GM18951 (cell line): ENCODE data around the gene INPP5A.
"Not testable (repeated sequence)": the region's sequence is repeated elsewhere in the genome, so short reads cannot be mapped to it uniquely, and the experiment has no call there.

ENCODE experiments used
- POLR2A ChIP-seq: IDR thresholded peaks from 4 replicates; pipeline ENCODE4 v1.6.1; 2011; ENCODE audit warnings: mild to moderate bottlenecking; ENCODE audit not compliant: insufficient read length, insufficient read depth; ENCODE audit errors: extremely low read depth
- in situ Hi-C: fragments of 300-500 bp; cut with MboI; formaldehyde crosslinking; loops from one replicate; pipeline ENCODE4 v1.12.0; 2022; ENCODE audit warnings: low sequenced_read_pairs, mixed read lengths, inconsistent platforms; ENCODE audit not compliant: unreplicated experiment

The INPP5A gene

GRCh38 chr10:132670546-132671227 lies 133.1 kb downstream of the INPP5A start:
- in situ Hi-C loops: no loop called here
- no peak for TF ChIP-seq POLR2A

GRCh38 chr10:132671228-132672154 lies 133.9 kb downstream of the INPP5A start:
- in situ Hi-C loops: no loop called here
- TF ChIP-seq POLR2A: no peak

- in situ Hi-C loops: not testable (repeated sequence)
Measured at GRCh38 chr10:132673746-132674145, 136.2 kb downstream of the INPP5A start.

GRCh38 chr10:132674311-132674710 lies 136.7 kb downstream of the INPP5A start:
- TF ChIP-seq POLR2A: no peak
- in situ Hi-C loops: no loop called here

GRCh38 chr10:132675031-132675740 lies 137.6 kb downstream of the INPP5A start:
- TF ChIP-seq POLR2A: no peak
- in situ Hi-C loops: no loop called here

GRCh38 chr10:132676193-132676891 lies 138.8 kb downstream of the INPP5A start:
- in situ Hi-C loops: no loop called here
- TF ChIP-seq POLR2A: no peak

- in situ Hi-C loops: no loop called here
- TF ChIP-seq POLR2A: no peak
Measured at GRCh38 chr10:132677096-132677472, 139.5 kb downstream of the INPP5A start.

GRCh38 chr10:132677473-132678227 lies 140.1 kb downstream of the INPP5A start:
- in situ Hi-C loops: no loop called here
- TF ChIP-seq POLR2A: no peak

GRCh38 chr10:132678436-132679216 lies 141.0 kb downstream of the INPP5A start:
- no peak for TF ChIP-seq POLR2A
- in situ Hi-C loops: no loop called here

- in situ Hi-C loops: no loop called here
- TF ChIP-seq POLR2A: no peak
Measured at GRCh38 chr10:132679217-132679595, 141.6 kb downstream of the INPP5A start.

- in situ Hi-C loops: no loop called here
- TF ChIP-seq POLR2A: no peak
Measured at GRCh38 chr10:132679640-132680039, 142.1 kb downstream of the INPP5A start.

GRCh38 chr10:132680741-132681140 lies 143.2 kb downstream of the INPP5A start:
- in situ Hi-C loops: not testable (repeated sequence)
